D721Med (cell line): ENCODE results near the gene SLC39A6.
"Not testable (repeated sequence)": the region's sequence is repeated elsewhere in the genome, so short reads cannot be mapped to it uniquely, and the experiment has no call there.

Experiments
- DNase-seq: peaks from one replicate; pipeline ENCODE4 v3.0.0; 2011; ENCODE audit warnings: low spot score; ENCODE audit not compliant: insufficient read length
- FAIRE-seq: peaks from 2 replicates; lab custom pipeline; 2011; peaks lifted over from hg19 to GRCh38; lab: Jason Lieb, UNC
- TF ChIP-seq, protein P1 (sequence below): IDR thresholded peaks from 2 replicates; pipeline ENCODE4 v1.5.1; 2012; ENCODE audit warnings: mild to moderate bottlenecking, control low read depth; ENCODE audit not compliant: insufficient read depth; ENCODE audit errors: missing control alignments

The SLC39A6 gene

DNA sequence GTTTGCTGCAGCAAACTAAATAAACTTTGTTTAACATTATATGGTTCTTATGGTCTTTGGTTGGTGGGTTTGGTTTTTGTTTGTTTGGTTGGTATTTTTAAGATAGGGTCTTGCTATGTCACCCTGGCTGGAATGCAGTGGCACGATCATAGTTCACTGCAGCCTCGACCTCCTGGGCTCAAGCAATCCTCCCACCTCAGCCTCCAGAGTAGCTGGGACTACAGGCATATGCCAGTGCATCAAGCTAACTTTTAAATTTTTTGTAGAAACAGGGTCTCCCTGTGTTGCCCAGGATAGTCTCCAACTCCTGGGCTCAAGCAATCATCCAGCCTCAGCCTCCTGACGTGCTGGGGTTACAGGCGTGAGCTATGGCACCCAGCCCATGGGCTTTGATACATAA is 54.7 kb downstream of the SLC39A6 start:
- TF ChIP-seq, protein P1, sequence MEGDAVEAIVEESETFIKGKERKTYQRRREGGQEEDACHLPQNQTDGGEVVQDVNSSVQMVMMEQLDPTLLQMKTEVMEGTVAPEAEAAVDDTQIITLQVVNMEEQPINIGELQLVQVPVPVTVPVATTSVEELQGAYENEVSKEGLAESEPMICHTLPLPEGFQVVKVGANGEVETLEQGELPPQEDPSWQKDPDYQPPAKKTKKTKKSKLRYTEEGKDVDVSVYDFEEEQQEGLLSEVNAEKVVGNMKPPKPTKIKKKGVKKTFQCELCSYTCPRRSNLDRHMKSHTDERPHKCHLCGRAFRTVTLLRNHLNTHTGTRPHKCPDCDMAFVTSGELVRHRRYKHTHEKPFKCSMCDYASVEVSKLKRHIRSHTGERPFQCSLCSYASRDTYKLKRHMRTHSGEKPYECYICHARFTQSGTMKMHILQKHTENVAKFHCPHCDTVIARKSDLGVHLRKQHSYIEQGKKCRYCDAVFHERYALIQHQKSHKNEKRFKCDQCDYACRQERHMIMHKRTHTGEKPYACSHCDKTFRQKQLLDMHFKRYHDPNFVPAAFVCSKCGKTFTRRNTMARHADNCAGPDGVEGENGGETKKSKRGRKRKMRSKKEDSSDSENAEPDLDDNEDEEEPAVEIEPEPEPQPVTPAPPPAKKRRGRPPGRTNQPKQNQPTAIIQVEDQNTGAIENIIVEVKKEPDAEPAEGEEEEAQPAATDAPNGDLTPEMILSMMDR = no peak
- no peak for FAIRE-seq
- no peak for DNase-seq

DNA sequence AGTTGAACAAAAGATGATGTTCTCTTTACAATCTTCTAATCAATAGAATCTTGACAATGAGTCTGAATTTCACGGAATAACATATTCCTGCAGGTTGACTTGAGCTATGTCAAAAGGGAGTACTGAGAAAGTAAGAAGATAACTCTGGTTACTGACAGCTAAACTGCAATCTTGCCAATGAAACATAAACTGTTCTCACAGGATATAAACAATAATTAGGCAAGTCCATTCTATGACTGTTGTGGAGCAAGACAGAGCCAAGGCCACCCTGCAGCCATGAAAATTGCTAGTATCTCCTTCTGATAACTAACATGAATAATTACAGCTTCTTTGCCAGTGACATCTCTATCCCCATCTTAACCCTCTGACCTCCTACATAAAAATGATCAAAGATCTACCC is 55.5 kb downstream of the SLC39A6 start:
- FAIRE-seq = no peak
- DNase-seq = no peak
- TF ChIP-seq, protein P1 = no peak

DNA sequence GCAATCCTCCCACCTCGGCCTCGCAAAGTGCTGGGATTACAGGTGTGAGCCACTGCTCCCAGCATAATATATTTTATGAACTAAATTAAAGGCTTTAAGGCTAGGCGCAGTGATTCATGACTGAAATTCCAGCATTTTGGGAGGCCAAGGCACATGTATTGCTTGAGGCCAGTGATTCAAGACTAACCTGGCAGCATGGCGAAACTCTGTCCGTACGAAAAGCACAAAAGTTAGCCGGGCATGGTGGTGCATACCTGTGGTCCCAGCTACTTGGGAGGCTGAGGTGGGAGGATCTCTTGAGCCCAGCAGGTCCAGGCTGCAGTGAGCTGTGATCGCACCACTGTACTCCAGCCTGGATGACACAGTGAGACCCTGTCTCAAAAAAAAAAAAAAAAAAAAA is 56.7 kb downstream of the SLC39A6 start:
- FAIRE-seq, DNase-seq: not testable (repeated sequence)

DNA sequence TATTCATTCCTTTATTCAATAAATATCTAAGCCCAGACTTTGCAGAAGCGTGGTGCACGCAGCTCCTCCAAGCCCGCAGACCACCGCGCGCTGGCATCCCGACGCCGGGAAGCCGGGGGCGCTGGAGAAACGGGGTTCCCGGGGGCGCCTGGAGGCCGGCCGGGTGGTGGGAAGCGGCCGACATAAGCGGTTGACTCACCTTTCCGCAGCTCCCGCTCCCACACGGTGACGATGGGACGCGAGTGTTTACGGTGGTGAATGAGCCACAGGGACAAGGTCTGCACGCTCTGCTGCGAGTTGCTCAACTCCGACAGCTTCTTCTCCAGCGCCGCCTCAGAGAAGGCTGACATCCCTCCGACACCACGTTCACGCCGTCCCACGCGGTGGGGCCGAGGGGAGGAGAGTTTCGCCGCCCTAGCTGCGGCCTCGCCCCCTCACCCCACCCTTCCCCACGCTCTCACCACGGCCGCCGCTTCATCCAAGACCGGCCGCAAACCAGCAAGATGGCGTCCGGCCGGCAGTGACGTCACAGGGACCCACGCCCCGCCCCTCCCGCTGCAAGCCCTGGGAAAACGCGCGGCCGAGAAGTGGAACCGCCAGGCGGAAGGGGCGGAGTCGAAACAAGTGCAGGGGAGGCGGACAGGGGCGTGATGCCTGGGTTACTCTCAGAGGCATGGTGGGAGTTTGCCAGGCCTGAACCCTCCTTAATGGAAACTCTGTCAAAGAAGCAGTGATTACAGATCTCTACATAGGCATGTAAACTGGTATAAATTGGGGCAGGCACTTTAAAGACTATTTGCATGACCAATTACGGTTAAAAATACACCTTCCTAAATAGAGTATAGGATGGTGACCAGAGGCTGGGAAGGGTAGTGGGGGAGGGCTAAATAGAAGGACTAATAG is 61.8 kb downstream of the SLC39A6 start, which contains the start of gene RPRD1A:
TSS of gene RPRD1A (minus strand) at position 505 of the 903 bp plus-strand sequence. CDS start at position 350, 155 bp downstream.
- DNase-seq (peak; percentile 92), FAIRE-seq (no peak)

DNA sequence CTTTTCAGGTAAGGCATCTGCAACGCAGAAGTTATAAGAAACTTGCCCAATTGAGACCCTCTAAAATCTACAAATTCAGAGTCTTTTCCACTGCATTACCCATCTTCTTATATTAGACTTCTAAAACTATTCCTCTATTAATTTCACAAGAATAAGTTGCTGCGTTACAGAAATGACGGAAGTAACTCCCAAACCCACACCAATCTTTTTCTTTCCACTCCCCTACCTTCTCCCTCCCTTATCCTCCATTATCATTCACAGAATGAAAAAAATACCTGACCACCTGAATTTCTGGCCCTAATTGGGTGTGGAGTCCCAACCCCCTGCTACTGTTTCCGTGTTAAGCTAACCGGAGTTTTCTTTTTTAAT is 62.5 kb downstream of the SLC39A6 start:
- DNase-seq (no peak), FAIRE-seq (no peak)
- TF ChIP-seq, protein P1 = no peak

More for the DNA sequence above, 61.8 kb downstream of the SLC39A6 start, which contains the start of gene RPRD1A:
- TF ChIP-seq, protein P1 = no peak

DNA sequence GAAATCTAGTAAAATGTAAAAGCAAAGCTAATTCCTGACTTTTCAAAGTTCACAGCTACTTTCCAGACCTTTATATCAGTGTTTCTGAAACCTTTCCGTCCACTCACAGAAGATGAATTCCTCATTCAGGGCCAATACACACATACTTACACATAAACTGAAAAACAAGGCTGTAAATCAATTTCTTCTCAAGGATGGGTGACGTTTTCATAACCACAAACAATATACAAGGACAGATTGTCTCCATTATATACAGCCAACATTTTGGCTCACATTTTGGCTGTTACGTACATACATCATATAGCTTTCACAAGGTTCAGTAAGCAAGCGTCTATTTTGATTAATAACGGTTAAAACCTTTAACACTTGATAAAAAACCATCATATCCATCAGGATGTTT is 63.1 kb downstream of the SLC39A6 start:
- DNase-seq (no peak), FAIRE-seq (peak; percentile 80)
- TF ChIP-seq, protein P1 = no peak

DNA sequence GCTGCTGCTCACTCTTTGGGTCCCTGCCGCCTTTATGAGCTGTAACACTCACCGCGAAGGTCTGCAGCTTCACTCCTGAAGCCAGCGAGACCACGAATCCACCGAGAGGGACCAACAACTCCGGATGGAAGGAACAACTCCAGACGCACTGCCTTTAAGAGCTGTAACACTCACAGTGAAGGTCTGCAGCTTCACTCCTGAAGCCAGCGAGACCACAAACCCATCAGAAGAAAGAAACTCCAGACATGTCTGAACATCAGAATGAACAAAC is 64.4 kb downstream of the SLC39A6 start:
- not testable (repeated sequence) for FAIRE-seq, DNase-seq

DNA sequence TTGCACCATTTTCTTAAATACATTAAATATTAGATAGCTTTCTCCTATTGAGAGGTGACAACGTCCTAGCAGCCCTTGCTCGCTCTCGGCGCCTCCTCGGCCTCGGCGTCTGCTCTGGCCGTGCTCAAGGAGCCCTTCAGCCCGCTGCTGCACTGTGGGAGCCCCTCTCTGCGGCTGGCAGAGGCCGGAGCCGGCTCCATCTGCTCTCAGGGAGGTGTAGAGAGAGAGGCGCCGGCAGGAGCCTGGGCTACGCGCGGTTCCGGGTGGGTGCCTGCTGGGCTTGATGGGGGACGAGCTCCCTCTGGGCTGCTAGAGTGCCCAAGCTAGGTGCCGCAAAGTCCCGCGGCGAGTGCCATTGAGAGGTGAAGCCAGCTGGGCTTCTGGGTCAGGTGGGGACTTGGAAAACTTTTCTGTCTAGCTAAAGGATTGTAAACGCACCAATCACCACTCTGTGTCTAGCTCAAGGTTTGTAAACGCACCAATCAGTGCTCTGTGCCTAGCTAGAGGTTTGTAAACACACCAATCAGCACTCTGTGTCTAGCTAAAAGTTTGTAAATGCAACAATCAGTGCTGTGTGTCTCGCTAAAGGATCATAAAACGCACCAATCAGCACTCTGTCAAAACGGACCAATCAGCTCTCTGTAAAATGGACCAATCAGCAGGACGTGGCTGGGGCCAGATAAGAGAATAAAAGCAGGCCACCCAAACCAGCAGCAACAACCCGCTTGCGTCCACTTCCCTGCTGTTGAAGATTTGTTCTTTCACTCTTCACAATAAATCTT is 64.9 kb downstream of the SLC39A6 start:
- FAIRE-seq (no peak), DNase-seq (no peak)
- TF ChIP-seq, protein P1 = no peak
